NCI-H510A (cell line): ENCODE data around the gene ARIH1.
A peak's percentile ranks its signal among the peaks of the same experiment; 100 is the strongest.
"Not testable (repeated sequence)": the region's sequence is repeated elsewhere in the genome, so short reads cannot be mapped to it uniquely, and the experiment has no call there.

Experiments used
- DNase-seq: peaks from one replicate; lab custom pipeline; 2025; lab: John Stamatoyannopoulos, UW

ARIH1 gene, protein sequence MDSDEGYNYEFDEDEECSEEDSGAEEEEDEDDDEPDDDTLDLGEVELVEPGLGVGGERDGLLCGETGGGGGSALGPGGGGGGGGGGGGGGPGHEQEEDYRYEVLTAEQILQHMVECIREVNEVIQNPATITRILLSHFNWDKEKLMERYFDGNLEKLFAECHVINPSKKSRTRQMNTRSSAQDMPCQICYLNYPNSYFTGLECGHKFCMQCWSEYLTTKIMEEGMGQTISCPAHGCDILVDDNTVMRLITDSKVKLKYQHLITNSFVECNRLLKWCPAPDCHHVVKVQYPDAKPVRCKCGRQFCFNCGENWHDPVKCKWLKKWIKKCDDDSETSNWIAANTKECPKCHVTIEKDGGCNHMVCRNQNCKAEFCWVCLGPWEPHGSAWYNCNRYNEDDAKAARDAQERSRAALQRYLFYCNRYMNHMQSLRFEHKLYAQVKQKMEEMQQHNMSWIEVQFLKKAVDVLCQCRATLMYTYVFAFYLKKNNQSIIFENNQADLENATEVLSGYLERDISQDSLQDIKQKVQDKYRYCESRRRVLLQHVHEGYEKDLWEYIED

GRCh38 chr15:72473614-72474465, at the start of gene ARIH1:
Gene ARIH1 (plus strand): TSS chr15:72474330. CDS start chr15:72474640, 310 bp downstream.
- DNase-seq, result peak; percentile 72

DNA sequence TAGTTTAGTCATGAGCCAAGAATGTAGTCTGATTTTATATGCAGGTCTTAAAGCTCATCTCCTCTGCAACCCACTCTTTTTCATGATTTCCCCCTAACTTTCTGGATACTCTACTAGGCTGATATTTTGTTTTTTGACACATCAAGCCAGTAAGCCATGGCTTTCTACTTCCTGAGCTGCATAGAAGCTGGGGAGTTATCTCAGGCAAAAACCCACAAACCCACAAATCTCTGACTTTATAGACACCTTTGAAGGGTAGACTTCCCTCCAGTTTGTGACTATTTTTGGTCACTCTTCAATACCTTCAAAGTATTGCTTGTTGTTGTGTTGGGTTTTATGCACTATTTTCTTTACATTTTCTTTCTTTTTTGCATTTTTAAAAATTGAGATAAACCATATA, 47.4 kb upstream of the ARIH1 start:
- DNase-seq, result no peak

- no peak for DNase-seq
Observed at GRCh38 chr15:72437650-72438316, 36.3 kb upstream of the ARIH1 start.

DNA sequence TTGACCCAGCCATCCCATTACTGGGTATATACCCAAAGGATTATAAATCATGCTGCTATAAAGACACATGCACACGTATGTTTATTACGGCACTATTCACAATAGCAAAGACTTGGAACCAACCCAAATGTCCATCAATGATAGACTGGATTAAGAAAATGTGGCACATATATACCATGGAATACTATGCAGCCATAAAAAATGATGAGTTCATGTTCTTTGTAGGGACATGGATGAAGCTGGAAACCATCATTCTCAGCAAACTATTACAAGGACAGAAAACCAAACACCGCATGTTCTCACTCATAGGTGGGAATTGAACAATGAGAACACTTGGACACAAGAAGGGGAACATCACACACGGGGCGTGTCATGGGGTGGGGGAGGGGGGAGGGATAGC, 31.3 kb upstream of the ARIH1 start:
- DNase-seq, result not testable (repeated sequence)

DNA sequence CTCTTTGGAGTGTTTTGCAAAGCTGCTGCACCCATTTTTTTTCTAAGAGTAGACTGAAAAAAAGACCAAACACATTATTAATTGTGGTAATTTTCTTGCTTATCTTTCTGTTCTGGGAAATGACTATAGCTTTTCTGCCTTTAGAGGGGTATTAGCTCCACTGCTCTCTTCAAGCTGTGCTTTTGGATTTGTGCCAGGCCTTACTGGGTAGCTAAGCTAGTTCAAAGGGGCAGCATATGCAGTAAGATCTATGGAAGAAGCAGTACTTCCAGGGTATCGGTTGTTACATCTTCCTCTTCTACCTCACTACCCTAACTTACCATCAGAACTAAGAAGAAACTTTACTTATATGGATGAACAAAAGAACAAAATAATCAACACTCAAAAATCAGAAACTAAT, 28.7 kb upstream of the ARIH1 start:
- no peak for DNase-seq

- DNase-seq, result no peak
Observed at GRCh38 chr15:72450805-72451204, 23.3 kb upstream of the ARIH1 start.

DNA sequence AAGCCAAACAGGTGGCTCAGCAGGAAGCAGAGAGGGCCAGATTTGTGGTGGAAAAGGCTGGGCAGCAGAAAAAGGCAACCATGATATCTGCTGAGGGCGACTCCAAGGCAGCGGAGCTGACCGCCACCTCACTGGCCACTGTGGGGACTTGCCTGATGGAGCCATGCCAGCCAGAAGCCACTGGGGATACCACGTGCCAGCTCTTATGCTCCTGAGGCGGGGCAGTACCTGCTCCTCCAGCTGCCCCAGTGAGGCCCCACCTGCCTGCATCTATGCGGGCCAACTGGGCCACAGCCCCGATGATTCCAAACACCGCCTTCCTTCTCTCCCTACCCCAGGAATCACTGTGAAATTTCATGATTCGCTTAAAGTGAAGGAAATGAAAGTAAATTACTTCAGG, 22.9 kb upstream of the ARIH1 start:
- DNase-seq, result no peak

- no peak for DNase-seq
Observed at GRCh38 chr15:72456684-72457083, 17.4 kb upstream of the ARIH1 start.

- DNase-seq, result no peak
Observed at GRCh38 chr15:72460402-72460801, 13.7 kb upstream of the ARIH1 start.

- no peak for DNase-seq
Observed at GRCh38 chr15:72463702-72464101, 10.4 kb upstream of the ARIH1 start.

DNA sequence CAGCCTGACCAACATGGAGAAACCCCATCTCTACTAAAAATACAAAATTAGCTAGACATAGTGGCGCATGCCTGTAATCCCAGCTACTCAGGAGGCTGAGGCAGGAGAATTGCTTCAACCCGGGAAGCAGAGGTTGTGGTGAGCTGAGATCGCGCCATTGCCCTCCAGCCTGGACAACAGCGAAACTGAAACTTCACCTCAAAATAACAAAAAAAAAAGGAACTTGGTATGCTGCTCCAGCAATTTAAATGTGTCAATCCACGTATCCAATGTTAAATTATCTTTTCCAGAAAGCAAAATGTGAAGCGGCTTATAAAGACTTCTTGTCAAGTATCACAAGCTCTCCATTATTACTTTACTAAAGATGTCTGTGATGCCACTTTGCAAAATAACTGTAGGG, 9.9 kb upstream of the ARIH1 start:
- DNase-seq, result no peak

DNA sequence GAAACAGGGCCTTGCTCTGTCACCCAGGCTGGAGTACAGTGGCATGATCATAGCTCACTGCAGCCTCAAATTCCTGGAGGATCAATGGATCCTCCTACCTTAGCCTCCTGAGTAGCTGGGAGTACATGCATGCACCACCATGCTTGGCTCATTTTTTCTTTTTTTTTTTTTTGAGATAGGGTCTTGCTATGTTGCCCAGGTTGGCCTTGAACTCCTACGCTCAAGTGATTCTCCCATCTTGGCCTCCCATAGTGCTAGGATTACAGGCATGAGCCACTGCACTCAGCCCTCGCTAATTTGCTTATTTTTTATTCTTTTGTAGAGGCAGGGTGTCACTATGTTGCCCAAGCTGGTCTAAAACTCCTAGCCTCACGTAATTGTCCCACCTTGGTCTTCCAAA, 6.0 kb upstream of the ARIH1 start:
- DNase-seq, result no peak

DNA sequence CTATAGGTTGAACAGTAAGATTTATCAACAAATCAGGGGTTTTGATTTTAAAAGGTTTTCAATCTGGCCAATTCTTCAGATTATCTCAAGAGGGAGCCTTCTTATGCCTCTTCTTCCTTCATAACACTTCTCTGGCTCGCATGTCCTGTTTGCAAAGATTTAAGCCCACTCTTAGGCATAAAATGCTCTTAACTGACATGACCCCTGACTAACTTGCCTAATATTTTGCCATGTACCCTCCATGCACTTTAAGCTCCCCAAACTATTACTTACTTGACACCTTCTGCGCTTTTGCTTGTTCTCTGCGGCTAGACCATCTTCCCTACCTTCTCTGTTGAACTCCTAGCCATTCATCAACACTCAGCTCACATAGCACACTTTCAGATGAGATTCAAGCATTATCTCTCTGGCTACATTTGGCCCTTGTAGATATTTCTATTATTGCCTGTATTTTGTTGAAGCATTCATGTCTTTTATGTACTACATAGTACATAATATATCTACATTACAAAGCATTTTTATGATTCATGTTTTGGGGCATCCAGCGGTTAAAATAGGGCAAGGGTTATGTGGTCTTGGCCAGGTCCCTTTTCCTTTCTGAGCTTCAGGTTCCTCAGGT, 1.0 kb upstream of the ARIH1 start:
- no peak for DNase-seq

GRCh38 chr15:72474466-72474911, 359 bp downstream of the ARIH1 start:
- DNase-seq, result no peak

GRCh38 chr15:72474912-72475628, 940 bp downstream of the ARIH1 start:
- DNase-seq, result peak; percentile 60

GRCh38 chr15:72475674-72476073, 1.5 kb downstream of the ARIH1 start:
- DNase-seq, result no peak

- DNase-seq, result not testable (repeated sequence)
Observed at GRCh38 chr15:72476330-72476729, 2.2 kb downstream of the ARIH1 start.

- DNase-seq, result no peak
Observed at GRCh38 chr15:72481015-72481659, 7.0 kb downstream of the ARIH1 start.

DNA sequence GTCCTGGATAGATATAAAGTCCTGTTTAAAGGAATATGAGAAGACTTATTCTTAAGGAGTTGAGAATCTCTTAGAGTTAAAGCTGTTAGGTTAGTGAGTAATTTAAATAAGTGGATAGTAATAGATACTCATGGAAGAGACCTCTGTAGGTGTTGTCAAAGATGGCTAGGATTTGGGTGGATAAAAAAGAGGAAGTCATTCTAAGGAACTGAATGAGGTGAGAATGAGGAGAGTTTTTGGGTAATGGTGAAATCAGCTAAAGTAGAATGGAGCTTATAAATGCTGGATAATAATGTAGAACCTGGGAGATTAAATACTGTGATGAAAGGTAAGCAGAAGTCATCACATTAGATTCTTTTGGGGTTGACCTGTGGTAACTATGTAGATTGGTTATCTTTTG, 8.1 kb downstream of the ARIH1 start:
- no peak for DNase-seq

DNA sequence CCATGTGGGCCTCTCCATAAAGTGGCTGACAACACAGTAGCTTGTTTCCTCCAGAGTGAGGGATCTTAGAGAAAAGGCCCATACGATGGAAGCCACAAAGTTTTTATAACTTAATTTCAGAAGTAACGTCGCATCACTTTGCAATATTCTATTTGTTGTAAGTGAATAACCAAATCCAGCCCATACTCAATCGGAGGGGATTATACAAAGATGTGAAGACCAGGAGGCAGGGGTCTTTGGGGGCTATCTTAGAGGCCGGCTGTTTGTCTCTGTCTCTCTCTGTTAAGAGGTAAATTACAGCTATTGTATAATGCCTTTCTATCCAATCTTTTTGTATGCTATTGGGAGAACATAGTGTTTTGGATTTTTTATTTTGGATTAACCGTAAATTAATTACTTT, 9.1 kb downstream of the ARIH1 start:
- no peak for DNase-seq

GRCh38 chr15:72486144-72486543, 12.0 kb downstream of the ARIH1 start:
- DNase-seq, result no peak
